ENCODE data around the gene MAMDC2.

DNA sequence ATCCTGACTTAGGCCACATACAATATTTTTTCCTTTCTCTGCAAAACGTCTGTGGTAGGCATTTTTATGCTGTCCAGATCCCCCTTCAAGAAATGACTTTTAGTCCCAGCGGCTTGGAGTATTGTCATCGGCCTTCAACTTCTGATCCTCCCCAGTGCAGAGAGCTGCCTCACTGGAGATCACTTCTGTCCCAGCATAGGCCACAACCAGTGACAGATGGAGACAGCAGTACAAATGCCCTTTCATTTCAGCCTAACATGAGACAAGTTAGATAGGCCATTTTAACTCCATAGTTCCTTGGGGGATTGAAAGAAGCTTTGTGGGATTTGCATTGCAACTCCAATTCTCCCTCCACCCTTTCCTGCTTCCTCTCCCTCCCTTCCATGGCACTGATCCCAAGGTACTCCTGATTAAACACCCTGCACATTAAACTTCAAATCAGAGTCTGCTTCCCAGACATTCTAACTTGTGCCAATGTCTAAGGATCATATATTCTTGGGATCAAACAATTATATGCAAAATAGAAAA lies 3.2 kb upstream of the MAMDC2 start:
- TF ChIP-seq, protein P1, sequence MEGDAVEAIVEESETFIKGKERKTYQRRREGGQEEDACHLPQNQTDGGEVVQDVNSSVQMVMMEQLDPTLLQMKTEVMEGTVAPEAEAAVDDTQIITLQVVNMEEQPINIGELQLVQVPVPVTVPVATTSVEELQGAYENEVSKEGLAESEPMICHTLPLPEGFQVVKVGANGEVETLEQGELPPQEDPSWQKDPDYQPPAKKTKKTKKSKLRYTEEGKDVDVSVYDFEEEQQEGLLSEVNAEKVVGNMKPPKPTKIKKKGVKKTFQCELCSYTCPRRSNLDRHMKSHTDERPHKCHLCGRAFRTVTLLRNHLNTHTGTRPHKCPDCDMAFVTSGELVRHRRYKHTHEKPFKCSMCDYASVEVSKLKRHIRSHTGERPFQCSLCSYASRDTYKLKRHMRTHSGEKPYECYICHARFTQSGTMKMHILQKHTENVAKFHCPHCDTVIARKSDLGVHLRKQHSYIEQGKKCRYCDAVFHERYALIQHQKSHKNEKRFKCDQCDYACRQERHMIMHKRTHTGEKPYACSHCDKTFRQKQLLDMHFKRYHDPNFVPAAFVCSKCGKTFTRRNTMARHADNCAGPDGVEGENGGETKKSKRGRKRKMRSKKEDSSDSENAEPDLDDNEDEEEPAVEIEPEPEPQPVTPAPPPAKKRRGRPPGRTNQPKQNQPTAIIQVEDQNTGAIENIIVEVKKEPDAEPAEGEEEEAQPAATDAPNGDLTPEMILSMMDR (IDR thresholded peaks at IDR 0.05) = no peak
- TF ChIP-seq POLR2A (IDR thresholded peaks at IDR 0.05) (no peak), POLR2AphosphoS5 (IDR thresholded peaks at IDR 0.05) (no peak), EP300 (IDR thresholded peaks at IDR 0.05) (no peak)
